ENCODE measurements around the gene DNHD1.

- TF ChIP-seq CTCF (conservative IDR thresholded peaks at IDR 0.05) (no peak), EZH2 (IDR thresholded peaks at IDR 0.05; ENCODE audit: low read depth) (no peak)
These were observed 90.4 kb downstream of the DNHD1 start for GRCh38 chr11:6587360-6587953.

All from PC-9 (cell line).